ENCODE data around the gene ADAMTS4.

The ADAMTS4 gene

GRCh38 chr1:161198897-161199431 lies at the start of gene ADAMTS4:
Gene ADAMTS4 (minus strand): TSS chr1:161199054. CDS start chr1:161198627, 427 bp downstream.
- peak; percentile 81 for DNase-seq (ENCODE audit: extremely low read depth, low read depth)
- H3K4me3 ChIP-seq (replicated peaks; ENCODE audit: low read depth, low read length), result peak within 1 kb of the TSS; percentile 47
- TF ChIP-seq CTCF (IDR thresholded peaks at IDR 0.05; ENCODE audit: low read depth, low read length, missing control alignments), result no peak

- no peak for TF ChIP-seq CTCF (IDR thresholded peaks at IDR 0.05; ENCODE audit: low read depth, low read length, missing control alignments)
- DNase-seq (ENCODE audit: extremely low read depth, low read depth), result no peak
- no peak overlapping the region for H3K4me3 ChIP-seq (replicated peaks; ENCODE audit: low read depth, low read length)
Observed at GRCh38 chr1:161244888-161245287, 46.0 kb upstream of the ADAMTS4 start.

- no peak for DNase-seq (ENCODE audit: extremely low read depth, low read depth)
- TF ChIP-seq CTCF (IDR thresholded peaks at IDR 0.05; ENCODE audit: low read depth, low read length, missing control alignments), result no peak
Observed at GRCh38 chr1:161242313-161242712, 43.5 kb upstream of the ADAMTS4 start.

GRCh38 chr1:161241682-161242081 lies 42.8 kb upstream of the ADAMTS4 start:
- no peak for TF ChIP-seq CTCF (IDR thresholded peaks at IDR 0.05; ENCODE audit: low read depth, low read length, missing control alignments)
- no peak overlapping the region for H3K4me3 ChIP-seq (replicated peaks; ENCODE audit: low read depth, low read length)
- no peak for DNase-seq (ENCODE audit: extremely low read depth, low read depth)

More at GRCh38 chr1:161242313-161242712, 43.5 kb upstream of the ADAMTS4 start:
- no peak overlapping the region for H3K4me3 ChIP-seq (replicated peaks; ENCODE audit: low read depth, low read length)

GRCh38 chr1:161238039-161238473 lies 39.2 kb upstream of the ADAMTS4 start, which contains the start of gene NR1I3:
Gene NR1I3 (minus strand): TSS chr1:161238203. CDS start chr1:161236565, 1,638 bp downstream.
- no peak within 1 kb of the TSS for H3K4me3 ChIP-seq (replicated peaks; ENCODE audit: low read depth, low read length)
- no peak for TF ChIP-seq CTCF (IDR thresholded peaks at IDR 0.05; ENCODE audit: low read depth, low read length, missing control alignments)
- no peak for DNase-seq (ENCODE audit: extremely low read depth, low read depth)

GRCh38 chr1:161235957-161236775 lies 37.3 kb upstream of the ADAMTS4 start:
- no peak for DNase-seq (ENCODE audit: extremely low read depth, low read depth)
- no peak overlapping the region for H3K4me3 ChIP-seq (replicated peaks; ENCODE audit: low read depth, low read length)
- no peak for TF ChIP-seq CTCF (IDR thresholded peaks at IDR 0.05; ENCODE audit: low read depth, low read length, missing control alignments)

Data from HFF-Myc (cell line).